Raji (cell line): ENCODE measurements around the gene PSMA3.

Source experiments
- POLR2A ChIP-seq: IDR thresholded peaks from 2 replicates; pipeline ENCODE4 v1.6.1; 2011; ENCODE audit warnings: low read depth, low read length, control low read depth; ENCODE audit not compliant: insufficient read depth

PSMA3 gene

DNA sequence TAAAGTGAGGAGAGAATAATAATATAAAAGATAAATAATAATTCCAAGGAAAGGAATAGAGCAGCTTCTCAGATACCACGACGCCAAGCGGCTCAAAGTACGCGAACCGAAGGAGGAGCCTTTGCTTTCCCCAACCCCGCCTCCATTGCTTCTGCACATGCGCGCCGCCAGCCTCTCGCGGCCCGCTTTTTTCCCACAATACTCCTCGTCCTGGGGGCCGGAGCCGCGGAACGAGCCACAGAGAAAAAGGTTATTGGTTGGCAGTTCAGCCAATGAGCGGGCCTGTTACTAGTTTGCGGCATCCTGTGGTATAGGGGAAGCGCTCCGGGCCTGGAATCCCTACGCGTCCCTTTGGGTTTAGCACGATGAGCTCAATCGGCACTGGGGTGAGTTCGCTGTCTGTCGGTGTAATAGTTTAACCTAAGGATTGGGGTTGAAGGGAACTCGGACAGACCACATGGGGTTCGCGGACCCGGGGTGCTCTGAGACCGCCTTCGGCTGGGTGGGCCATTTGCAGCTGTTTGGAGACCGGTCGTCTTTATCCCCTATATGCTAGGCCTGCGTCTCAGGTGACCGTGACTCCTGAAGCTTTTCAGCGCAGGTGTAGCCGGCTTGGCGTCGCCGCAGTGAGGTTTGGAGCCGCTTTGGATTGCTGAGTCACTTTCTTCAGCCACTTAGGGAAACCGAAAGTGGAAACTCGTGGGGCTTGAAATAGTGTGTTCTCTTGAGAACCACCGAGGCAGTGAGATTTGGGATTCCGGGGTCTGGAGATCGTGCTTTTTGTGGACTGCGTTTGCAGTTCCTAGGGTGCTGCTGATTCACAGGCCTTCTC lies at the start of gene PSMA3:
Gene PSMA3 (plus strand): TSS at position 288 of the 832 bp plus-strand sequence. CDS start 78 bp downstream, at position 366.
- peak; percentile 91 for TF ChIP-seq POLR2A

DNA sequence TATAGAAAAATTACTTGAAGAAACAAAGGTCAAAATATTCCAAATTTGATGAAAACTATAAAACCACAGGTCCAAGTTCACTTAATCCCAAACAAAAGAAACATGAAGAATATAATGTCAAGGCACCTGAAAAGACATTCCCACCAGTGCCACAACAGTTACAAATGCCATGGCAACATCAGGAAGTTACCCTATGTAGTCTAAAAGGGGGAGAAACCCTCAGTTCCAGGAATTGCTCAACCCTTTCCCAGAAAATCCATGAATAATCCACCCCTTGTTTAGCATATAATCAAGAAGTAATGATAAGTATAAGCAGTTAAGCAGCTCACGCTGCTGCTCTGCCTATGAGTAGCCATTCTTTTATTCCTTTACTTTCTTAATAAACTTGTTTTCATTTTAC lies 48.4 kb upstream of the PSMA3 start:
- no peak for TF ChIP-seq POLR2A

DNA sequence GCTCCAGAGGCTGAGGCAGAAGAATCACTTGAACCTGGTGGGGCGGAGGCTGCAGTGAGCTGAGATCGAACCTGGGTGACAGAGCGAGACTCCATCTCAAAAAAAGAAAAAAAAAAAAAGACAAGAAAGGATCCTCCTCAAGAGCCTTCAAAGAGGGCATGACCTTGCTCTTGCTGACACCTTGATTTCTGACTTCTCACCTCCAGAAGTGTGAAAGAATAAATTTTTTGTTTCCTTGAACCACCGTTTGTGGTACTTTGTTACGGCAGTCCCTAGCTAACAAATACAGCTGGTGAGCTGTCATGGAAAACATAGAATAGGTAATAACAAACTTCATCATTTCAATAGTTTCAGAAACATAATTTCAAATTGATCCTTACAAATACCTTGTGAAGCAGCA lies 46.6 kb upstream of the PSMA3 start:
- TF ChIP-seq POLR2A = no peak

DNA sequence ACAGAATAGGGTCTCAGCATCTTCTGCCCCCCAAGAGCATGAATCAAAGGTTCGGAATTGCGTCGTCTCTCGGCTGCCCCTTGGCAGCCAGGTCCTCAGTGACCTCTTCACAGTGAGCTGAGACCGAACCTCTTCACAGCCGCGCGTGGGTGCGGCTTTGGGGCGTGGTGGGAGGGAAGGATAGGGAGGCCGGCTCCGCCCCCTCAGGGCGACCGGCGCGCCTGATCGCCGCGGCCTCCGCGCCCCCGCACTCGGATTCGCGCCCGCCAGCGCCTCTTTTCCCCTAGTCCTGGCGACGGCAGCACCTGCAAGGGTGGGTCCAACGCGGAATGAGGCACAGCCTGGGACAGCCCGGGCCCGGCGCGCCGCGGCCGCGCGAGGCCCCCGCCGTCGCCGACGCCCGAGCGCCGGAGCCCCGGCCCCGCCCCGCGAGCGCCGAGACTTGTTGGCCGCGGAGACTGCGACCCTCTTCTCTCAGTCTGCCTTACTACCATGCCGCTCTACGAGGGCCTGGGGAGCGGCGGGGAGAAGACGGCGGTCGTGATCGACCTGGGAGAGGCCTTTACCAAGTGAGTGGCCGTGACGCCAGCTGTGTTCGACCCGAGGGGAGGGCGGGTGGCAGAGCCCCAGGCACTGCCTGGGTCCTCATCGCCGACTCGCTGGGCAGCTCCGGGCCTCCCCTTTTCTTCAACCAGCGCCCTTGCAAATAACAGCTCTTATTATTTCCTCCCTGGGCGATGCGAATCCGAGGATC lies 44.7 kb upstream of the PSMA3 start, which contains the start of gene ACTR10:
Gene ACTR10 (plus strand): TSS at position 424 of the 754 bp plus-strand sequence. CDS start 69 bp downstream, at position 493.
- TF ChIP-seq POLR2A = peak; percentile 78; the same call in 1 of the 2 replicates

DNA sequence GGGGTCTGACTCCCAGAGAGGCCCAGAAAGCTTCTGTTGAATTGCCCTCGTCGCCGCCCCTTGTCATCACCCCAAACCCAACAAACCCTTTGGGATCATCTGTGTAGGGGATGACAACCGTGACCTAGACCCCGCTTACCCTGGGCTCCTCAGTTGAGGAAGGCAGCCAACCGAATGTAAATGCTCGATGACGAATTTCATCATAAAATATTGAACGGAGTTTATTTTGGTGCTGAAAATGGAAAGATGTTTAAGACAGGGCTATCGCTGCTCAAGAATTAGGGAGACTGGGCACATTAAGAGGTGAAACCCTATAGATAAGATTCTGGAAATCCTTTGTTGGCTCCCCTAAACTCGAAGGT lies 44.2 kb upstream of the PSMA3 start:
- no peak for TF ChIP-seq POLR2A

DNA sequence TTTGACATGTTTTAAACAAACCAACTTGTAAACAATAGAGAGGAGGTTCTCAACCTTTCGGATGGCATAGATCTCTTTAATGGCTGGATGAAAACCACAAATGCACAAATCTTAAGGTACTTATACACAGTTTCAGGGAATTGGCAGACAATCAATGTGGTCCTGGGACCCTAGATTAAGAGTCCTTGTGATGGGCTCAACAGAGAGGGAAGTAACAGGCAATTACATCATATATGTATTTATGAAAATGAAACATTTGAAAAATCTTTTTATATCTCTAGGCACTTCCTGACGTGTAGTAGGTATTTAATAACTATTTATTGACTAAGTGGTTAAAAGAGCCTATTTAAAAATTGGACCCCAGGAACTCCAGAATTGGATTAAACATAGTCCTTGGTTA lies 43.8 kb upstream of the PSMA3 start:
- no peak for TF ChIP-seq POLR2A

DNA sequence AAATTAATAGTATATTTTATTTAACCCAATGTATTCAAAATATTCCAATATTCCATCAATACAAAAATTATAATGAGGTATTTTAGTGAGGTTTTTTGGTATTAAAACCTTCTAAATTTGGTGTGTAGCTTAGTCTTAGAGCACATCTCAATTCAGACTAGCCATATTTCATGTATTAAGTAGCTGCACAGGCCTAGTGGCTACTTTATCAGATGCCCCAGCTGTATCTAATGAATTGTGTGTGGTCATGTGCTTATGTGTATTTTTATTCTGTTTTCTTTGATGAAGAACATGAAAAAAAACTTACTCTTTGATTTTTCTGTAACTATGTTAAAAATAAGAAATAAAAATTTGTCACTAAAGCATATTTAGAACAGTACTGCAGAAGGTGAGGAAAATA lies 31.5 kb upstream of the PSMA3 start:
- TF ChIP-seq POLR2A = no peak

DNA sequence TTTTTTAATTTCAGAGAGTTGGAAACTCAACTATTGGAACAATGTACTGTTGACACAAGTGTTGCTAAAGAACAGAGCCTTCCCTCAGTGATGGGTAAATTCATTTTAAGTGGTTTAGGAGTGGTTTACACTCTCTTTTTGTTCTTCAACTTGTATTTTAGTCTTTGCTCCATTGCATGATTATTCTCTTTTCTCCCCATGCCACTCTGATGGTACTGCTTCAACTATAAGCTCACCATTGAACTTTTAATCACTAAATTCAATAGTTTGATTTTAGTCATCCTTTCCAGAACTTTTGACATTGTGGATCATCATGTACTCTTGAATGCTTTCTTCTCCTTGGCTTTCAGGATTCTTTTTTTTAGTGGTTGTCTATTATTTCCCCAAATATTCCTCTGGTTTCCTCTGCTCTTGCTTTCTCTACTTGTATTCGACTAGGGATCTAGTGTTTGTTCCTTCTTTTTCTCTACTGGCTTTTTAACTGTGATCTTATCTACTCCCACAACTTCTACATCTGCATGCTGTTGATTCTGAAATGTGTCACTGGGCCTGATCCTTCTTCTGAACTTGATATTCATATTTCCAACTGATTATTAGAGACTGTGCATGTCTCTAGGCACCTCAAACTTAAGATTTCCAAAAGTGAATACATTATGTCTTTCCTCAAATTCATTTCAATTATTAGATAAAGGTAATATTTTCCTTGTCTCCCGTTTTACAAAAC lies 29.3 kb upstream of the PSMA3 start:
- no peak for TF ChIP-seq POLR2A

DNA sequence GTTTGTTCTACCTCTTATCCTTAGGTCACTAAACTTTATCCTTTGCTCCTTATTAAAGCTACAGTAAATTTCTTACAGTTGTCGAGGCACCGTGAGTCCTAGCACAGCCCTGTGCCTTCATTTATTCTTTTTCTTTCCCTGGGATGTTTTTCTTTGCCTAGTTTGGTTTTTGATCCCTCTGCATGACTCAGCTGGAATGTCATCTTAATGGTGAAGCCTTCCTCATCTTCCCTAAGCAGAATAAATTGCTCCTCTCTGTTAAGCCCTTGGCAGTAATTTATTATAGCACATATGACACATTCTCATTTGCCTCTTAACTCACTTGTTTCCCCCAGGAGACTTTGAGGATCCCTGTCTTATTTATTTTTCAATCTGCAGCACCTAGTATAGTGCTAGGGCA lies 28.1 kb upstream of the PSMA3 start:
- no peak for TF ChIP-seq POLR2A

DNA sequence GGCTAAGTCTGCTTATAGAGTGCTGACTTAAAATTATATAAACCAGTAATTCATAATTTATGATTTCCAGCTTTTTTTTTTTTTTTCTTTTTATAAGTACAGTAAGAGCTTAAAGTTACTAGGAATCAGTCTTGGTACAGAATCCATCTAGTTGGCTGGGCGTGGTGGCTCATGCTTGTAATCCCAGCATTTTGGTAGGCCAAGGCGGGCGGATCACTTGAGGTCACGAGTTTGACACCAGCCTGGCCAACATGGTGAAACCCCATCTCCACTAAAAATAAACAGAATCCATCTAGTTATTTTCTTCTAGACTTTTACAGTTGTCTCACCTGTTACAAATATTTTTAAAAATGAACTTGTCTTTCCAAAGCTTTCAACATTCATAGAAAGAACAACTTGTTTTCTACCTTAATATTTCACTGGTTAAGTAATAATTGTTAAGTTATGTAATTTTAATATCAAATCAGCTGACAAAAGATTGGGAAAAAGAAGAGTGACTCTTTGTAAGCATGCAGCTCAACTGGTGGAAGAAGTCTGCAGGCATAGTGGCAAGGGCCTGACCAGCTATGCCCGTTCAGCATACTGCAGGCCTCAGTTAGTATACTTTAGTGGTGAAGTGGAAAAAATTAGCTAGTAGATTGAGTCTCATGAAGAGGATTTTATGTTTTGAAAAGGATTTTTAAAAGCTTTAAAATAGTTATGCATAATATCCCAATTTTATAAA lies 17.4 kb upstream of the PSMA3 start:
- no peak for TF ChIP-seq POLR2A

DNA sequence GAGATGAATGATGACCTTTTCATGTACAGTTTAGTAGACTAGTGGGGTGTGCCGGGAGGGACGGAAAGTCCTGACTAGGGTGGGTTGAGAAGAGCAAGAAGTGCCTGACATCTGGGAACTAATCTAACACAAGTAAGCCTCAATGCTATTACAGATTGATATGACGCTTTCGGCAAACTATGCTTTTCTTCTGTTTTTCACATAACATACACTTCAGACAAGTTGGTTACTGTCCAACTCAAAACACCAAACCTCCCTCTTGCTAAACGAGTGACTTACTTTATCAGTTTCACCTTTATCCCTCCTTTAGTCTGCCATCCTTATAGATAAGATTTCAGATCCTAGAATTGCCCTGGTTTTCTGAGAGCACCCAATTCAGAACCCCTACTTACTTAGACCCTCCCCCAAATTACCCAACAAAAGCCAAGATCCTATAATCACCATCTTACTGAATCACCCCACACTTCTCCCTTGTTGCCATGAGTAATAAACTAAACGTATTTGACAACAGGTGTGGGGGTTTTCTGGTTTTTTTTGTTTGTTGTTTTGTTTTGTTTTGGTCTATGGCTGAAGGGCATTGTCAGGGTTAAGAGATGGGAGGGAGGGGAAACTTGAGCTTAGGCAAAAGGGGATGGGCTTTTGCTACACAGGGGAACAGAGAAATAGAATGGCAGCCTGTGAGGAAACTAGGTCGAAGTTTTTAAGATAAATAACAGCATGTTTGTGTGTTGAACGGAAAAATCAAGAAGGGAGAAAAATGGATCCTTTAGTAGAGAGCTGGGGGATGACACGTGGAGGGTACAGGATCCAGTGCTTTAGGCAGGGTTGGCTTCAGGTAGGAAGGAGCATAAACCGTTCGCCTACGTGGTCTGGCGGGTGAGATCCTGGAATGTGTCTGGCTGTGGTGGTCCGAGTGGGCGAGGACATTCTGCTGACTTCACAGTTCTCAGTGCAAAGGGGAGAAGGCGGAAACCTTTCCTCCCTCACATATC lies 6.1 kb upstream of the PSMA3 start:
- TF ChIP-seq POLR2A = no peak

DNA sequence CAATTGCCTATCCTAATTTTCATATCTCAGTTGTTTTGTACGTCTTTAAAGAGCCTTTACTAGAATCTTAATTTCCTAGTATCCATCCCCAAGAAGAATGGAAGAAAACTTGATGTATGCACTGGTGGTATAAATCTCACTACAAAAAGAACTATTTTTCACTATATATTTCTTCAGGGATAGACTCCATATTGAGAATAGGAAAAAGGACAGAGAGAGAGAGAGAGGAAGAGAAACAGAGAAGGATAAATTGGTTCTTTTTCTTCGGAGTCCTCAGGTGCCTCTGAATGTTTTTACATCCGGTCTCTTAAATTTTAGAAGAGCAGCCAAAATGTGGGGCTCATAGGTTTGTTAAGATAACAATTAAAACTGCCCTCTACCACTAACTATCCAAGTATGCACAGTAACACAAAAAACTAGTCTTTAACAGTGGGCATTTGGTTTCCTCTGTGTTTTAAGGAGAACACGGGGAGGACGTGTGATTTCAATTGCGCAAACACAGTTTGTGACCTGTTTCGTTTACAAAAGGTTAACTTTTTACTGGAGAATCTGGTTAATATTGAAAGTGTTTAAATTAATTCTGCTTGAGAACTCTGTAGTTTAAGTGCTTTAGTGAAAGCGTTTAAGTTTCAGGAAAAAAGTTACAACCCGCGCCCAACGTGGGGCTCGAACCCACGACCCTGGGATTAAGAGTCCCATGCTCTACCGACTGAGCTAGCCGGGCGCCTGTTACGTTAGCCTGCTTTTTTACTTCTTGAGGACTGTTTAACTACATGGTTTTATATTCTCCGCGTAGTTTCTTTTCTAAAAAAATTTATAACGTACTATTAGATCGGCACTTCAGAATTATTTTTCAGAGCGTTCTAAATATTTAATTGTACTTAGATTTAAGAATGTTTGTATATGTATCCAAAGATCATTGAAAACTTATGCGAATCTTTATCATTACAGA lies 5.1 kb upstream of the PSMA3 start:
- 0 out of 2 replicates have a peak, but pooled peaks have one; percentile 21 for TF ChIP-seq POLR2A
